ENCODE results near the gene GPR55.

GPR55 gene

DNA sequence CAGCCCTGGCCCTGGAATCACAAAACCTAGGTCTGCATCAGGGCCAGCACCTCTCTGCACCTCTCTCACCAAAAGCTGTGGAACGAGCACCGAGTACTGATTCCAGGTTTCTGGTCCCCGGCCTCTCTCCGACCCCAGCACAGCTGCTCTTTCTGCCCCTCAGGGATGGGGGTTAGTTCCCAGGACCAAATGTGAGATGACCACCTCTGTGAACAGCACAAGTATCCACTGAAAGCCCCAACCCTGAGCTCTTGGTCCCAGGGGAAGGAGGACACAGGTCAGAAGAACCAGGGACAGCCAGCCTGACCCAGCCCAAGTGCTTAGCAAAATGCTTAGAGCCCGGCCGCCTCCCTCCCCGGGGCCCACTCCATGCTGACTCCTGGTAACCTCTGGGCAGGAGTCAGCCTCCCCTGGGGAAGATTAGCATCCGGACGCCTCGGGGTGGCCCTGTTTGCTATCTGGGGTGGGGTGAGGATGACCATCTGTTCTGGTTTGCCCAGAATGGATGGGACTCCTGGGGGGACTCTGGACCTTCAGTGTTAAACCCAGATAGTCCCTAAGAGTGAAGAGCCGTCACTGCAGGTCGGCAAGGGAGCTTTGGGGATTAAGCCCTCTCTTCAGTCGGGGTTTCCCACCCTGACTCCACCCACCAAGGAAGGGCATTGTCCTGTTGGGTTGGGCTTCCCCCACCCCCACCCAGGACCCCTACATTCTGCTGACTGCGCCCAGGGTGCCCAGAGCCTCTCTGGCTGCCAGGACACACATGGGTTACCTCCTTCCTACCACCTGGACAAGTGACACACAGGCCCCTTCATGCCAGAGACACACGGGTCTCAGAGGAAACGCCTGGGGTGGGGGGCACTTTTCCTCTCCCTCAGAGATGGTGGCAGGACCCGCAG lies 9.4 kb upstream of the GPR55 start:
- DNase-seq (ENCODE audit: low read depth), result no peak

DNA sequence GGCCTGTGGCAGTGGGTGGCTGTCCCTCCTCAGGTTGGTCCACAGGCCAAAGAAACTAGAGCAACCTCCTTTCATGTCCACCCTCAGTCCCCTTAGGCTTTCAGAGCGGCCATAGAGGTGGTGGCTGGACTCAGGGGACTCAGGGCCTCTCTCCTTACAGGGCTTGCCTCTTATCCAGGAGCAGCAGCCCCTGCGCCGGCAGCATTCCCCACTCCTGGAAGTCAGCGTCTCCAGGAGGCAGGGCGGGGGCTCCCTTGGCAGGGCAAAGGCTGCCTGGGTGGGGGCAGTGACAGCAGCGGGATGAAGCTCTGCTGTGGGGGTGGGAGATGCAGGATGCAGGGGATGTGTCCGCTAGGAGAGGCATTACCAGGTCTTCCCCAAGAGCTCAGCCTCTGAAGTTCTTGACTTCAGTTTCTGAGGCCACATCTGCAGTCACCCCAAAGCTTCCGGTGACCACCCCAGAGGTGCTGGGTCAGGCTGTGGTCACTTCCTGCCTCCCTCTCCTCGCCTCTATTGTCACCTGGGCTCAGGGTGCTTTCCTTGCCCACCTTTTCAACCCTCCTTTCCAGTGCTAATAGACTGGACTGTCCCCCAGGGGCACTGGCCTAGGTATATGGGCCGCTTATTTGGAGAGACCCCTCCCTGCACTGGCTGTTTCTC lies 8.6 kb upstream of the GPR55 start:
- no peak for DNase-seq (ENCODE audit: low read depth)

DNA sequence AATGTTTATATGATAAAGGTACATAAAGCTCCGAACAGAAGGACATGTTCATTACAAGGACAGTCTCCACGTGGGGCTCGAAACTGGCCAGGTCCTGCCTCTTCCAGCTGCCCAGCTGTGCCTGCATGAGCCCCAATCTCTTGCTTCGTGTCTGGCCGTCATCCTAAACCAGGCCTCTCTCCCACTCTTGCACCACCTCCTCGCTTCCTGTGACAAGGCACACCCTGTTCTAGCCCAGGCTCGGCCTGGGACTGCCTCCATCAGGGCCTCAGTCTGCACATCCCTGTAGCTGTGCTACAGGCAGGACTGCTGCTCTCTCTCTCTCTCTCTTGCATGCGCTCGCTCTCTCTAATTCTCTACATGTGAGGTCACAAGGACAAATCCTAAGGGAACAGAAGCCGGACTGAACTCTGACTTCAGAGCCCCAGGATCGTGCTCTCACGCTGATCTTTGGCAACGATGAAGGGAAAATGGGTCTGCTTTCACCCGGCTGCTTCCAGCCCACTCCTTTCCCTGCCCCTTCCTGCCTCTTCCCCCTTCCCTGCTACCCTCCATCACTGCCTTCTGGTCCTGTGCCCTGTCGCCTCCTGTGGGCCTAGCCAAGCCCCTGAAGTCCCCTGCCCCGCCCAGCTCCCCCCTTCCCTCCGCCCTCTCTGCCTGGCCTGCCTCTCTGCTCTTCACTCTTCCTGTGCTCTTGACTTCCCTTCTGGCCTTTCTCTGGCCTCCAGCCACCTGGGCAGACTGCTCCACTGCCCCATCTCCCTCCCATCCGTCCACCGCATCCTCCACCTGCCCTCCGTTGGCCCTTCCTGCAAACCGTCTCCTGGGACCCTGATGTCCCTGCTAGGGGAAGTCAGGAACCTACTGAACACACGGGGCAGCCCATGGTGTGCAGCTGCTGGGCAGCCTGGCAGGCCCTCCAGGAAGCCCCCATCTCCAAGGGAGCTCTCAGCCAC lies 7.8 kb upstream of the GPR55 start:
- no peak for DNase-seq (ENCODE audit: low read depth)

GRCh38 chr2:230931556-230932231 lies 6.7 kb upstream of the GPR55 start:
- no peak for DNase-seq (ENCODE audit: low read depth)

GRCh38 chr2:230930928-230931555 lies 6.0 kb upstream of the GPR55 start:
- DNase-seq (ENCODE audit: low read depth), result no peak

DNA sequence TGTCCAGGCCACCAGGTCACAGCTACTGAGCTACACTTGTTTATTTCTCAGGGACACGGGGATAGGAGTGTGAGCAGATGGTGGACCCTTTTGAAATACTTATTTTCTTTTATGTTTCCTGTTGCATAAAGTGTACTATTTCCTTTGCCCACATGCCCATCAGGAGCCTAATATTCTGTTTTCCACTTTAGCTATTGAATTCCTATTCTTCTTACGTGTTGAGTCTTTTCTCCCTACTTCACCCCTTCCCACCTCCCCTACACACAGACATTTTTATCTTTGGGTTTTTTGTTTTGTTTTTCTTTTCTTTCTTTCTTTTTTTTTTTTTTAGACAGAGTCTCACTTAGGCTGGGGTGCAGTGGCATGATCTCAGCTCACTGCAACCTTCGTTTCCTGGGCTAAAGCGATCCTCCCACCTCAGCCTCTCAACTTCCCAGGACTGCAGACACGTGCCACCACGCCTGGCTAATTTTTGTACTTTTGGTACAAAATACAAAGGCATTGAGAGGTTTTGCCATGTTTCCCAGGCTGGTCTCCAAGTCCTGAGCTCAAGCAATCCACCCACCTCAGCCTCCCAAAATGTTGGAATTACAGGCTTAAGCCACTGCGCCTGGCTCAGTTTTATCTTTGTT lies 5.2 kb upstream of the GPR55 start:
- DNase-seq (ENCODE audit: low read depth), result no peak

DNA sequence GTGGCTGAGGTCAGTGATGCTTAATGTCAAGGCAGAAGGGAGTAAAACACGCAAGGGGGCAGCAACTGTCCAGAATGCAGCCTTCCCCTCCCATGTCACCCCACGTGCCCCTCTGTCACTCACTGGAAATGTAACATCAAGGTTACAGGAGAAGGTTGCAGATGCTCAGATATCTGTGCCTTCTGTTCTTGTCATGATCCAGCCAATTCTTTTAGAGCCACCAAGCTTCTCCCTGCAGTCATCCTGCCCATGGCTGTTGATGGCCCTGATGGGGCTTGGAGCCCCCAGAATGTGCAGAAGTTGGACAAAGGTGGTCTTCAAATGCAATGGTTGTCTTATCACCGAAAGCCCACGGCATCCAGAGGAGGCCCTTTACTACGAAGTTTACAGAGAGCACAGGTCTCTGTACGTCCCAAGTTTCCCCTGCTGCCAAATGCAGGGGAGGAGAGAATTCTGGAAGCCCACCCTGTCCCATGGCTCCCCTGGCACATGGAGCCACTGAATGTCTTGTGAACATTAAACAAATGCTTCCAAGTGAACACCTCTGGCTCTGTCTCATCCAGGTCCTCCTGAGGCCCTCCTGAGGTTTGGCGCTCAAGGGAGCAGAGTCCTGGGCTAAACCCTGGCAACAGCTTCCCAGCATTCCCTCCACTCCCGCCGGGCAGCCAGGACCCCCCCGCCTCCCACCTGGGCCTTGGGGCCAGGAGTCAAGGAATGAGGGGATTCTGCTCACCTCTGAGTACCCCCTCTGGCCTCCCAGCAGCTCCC lies 4.5 kb upstream of the GPR55 start:
- no peak for DNase-seq (ENCODE audit: low read depth)

DNA sequence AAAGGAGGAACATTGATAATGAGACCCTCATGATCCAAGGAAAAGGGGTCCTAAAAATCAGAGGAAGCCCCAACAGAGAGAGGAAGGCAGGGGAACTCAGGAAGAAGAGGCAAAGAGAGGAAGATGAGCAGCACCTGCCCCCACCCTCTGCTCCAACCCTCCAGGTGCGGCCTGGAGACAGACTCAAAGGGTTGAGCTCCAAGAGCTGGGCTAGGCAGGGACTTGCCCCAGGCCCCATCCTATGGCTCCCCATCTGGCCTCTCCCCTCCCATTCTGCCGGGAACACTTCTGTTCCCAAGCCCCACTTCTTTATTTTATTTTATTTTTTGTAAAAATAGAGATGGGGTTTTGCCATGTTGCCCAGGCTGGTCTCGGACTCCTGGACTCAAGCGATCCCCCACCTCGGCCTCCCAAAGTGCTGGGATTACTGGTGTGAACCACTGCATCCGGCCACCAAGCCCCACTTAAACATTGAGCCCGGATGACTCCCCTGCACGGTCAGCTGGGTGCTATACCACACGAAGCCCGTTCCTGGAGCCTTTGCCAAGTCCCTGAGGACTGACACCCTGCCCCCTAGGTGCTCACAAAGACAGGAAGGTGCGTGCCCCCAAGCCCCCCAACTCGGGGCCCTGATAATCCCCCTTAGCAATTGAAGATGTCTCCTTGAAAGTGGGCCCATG lies 3.8 kb upstream of the GPR55 start:
- DNase-seq (ENCODE audit: low read depth), result no peak

- no peak for DNase-seq (ENCODE audit: low read depth)
Measured at GRCh38 chr2:230927711-230928341, 2.8 kb upstream of the GPR55 start.

DNA sequence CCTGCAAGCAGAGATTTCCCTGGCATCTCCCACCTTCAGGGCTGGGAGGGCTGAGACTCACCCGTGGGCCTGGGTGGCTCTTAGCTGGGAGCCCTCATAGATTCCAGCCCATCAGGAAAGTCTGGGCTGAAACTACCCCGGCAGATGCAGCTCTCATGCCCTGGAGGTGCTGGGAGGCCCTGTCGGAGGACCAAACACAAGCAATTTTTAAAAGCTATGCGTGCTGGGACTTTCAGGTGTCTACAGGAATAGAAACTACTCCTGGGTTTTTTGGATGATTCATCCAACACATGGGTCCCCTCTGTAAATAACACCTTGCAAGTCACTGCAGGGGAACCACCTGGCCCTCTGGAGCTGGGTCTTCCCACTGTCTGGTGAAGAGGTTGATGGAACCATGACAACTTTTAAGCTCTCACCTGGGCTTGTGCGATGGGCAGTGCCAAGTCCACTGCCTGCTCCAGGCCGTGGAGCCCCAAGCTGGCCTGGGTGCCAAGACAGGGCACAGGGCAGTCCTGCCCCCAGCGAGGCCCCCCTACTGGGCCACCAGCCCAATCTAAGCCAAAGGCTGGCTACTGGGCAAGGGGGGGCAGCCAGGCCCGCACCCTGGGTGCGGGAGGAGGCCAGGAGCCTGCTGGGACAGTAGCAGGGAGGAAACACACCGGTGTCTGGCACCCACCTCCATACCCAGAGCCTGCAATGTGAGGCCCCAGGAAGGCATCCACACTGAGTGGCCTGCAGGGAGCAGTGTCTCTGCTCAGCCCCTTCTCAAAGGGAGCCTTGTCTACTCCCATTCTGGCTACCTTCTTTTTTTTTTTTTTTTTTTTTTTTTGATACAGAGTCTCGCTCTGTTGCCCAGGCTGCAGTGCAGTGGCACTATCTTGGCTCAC lies 1.1 kb upstream of the GPR55 start:
- DNase-seq (ENCODE audit: low read depth), result peak; percentile 41

GRCh38 chr2:230925443-230925878 lies 419 bp upstream of the GPR55 start:
- DNase-seq (ENCODE audit: low read depth), result no peak

GRCh38 chr2:230924092-230924469 lies 961 bp downstream of the GPR55 start:
- DNase-seq (ENCODE audit: low read depth), result no peak

GRCh38 chr2:230922951-230923717 lies 1.9 kb downstream of the GPR55 start:
- DNase-seq (ENCODE audit: low read depth), result no peak

DNA sequence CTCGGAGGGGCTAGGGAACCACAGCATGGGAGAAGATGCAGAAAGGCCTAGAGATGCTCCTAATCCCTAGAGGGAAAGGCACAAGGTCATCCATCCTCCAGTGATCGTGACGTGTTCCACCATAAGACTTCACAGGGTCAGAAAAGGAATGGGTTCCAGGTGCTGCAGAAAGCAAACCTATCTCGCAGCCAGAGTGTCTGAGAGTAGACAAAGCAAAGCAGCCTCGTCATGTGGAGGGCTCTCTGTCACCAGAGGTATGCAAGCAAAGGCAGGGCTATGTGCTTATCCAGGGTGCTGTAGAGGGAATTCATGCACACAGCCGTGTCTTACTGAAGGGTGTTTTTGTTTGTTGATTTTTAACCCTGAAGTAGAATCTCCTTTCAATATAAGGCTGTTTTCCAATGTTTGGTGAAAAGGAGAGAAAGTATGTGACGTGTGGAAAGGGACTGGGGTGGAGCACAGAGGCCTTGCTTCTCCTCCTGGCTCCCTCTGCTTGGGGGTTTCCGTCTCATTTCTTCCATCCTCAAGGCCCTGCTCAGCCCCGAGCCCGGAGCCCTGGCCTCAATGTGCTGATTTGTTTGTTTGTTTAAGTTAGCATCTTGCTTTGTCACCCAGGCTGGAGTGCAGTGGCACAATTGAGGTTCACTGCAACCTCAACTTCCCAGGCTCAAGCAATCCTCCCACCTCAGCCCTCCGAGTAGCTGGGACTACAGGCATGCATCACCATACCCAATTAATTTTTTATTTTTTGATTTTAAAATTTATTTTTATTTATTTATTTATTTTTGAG lies 3.0 kb downstream of the GPR55 start:
- DNase-seq (ENCODE audit: low read depth), result no peak

GRCh38 chr2:230920167-230920566 lies 4.9 kb downstream of the GPR55 start:
- no peak for DNase-seq (ENCODE audit: low read depth)

DNA sequence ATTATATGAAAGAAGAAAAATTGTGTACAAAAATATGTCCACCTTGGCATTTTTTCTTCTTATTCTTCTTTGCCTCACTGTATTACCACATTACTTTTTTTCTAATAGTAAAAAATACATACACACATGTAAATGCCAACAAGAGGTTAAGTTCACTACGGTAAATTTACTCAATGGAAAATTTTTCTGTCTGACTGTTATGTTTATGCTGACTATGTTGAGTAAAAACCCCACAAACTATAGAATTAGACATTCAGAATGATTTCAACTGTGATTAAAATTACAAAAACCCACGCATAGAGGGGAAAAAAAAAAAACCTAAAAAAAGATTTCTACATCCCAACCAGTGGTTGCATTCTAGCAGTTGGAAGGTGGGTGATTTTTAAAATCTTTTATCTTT lies 5.4 kb downstream of the GPR55 start:
- no peak for DNase-seq (ENCODE audit: low read depth)
